HG03342 (cell line): Measurements from ENCODE around the gene GRIK3.
"Not testable (repeated sequence)": the region's sequence is repeated elsewhere in the genome, so short reads cannot be mapped to it uniquely, and the experiment has no call there.

ENCODE experiments used
- ATAC-seq: cut with Tn5 transposase; IDR thresholded peaks from one replicate; pipeline ENCODE4 v1.9.1; 2021; ENCODE audit warnings: mild to moderate bottlenecking, moderate library complexity; ENCODE audit not compliant: unreplicated experiment

GRIK3 gene

DNA sequence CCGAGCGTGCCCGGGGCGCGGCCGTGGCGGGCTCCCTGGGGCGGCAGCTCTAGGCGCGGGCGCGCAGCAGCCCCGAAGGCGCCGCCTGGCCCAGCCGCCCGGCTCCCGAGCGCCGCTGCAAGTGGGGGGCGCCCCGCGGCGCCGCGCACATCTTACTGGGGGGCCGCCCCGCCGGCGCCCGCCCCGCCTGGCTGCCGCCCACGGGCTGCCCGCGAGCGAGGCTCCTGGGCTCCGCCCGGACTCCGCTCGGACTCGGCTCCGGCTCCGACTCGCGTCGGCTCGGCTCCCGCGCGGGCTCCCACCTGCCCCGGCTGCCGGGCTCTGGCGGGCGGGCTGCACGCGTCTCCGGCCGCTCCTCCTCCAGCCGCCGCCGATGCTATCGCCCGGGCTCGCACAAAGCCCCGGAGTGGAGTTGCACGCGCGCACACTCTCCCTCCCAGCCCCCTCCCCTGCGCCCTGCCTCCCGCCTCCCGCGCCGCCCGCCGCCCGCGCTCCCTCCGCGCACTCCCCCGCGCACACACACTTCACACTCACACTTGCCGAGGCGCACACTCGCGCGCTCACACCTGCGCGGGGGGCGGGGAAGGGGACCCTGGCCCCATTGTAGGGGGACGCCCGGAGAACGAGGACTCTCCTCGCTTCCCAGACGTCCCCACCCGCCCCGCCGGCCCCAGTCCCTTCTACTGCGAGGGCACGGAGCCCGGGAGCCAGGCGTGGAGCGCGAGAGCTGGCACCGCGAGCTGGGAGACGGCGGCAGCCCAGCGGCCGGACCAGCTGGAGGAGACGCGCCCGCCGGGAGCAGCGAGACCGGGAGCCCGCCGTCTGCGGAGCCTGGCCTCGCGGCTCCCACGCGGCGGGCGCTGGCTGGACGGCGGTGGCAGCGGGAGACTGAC lies at the start of gene GRIK3:
Gene GRIK3, minus strand, starts transcription at position 395 of the 893 bp plus-strand sequence. CDS start 407 bp downstream, outside the sequence.
- no peak for ATAC-seq

DNA sequence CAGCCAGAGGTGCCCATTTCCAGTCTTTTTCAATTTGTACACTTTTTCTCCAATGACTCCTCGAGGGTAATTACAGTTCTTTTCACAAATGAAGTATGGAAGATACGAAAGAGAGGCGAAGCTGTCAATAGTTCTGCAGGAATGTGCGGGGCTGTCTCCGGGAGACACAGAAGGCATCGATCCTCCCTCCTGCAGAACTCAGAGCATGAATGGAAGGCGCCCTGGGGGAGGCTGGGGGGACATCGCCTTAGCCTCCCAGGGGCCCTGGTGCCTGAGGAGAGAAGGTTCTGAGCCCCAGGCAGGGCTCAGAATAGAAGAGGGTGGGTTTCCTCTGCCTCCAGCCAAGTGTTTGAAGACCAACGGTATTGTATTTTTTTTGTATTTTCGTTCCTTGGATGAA lies 49.7 kb upstream of the GRIK3 start:
- no peak for ATAC-seq

DNA sequence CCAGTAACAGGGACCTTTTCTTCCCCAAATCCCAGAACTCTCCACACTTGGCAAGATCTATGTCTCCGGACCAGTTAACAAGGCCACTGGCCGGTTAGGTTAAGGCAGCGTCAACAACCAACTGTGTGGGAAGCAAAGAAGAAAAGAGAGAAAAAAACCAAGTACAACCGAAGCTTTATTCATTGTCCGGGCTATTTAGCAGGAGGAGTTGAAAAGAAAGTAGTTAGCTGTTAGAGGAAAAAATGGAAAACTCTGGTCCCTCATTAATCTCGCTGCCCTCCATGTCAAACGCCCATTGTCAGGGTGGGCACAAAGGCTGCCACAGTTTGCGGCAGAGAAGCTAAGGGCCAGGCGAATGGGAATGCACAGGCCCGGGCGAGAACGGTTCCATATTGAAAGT lies 49.3 kb upstream of the GRIK3 start:
- no peak for ATAC-seq

- ATAC-seq, result not testable (repeated sequence)
Measured at GRCh38 chr1:37080296-37080986, 46.1 kb upstream of the GRIK3 start.

GRCh38 chr1:37078866-37079265 lies 44.6 kb upstream of the GRIK3 start:
- ATAC-seq, result no peak

- ATAC-seq, result no peak
Measured at GRCh38 chr1:37076168-37076567, 41.9 kb upstream of the GRIK3 start.

- ATAC-seq, result no peak
Measured at GRCh38 chr1:37073854-37074379, 39.6 kb upstream of the GRIK3 start.

- ATAC-seq, result no peak
Measured at GRCh38 chr1:37073152-37073853, 39.0 kb upstream of the GRIK3 start.

- ATAC-seq, result no peak
Measured at GRCh38 chr1:37071829-37072228, 37.5 kb upstream of the GRIK3 start.

GRCh38 chr1:37070126-37070525 lies 35.8 kb upstream of the GRIK3 start:
- ATAC-seq, result no peak

GRCh38 chr1:37069406-37069805 lies 35.1 kb upstream of the GRIK3 start:
- no peak for ATAC-seq

GRCh38 chr1:37068897-37069296 lies 34.6 kb upstream of the GRIK3 start:
- no peak for ATAC-seq

GRCh38 chr1:37068260-37068659 lies 33.9 kb upstream of the GRIK3 start:
- ATAC-seq, result no peak

DNA sequence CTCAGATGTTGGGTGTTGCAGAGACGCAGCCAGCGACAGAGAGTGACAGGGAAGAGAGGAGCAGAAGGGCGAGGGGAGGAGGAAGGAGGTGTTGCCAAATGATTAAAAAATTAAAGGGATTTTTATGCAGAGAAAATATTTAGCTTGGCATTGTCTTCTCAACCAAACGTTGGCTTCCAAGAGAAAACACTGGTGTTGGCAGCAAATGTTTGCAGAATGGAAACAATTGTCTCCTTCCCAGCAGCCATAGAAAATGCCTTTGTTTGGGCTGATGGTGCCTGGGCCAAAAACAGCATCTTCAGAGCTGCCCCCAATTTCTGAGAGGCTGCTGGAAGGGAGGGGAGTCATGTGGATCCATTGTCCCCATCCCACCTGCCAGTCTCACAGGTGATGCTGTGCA lies 29.7 kb upstream of the GRIK3 start:
- no peak for ATAC-seq

DNA sequence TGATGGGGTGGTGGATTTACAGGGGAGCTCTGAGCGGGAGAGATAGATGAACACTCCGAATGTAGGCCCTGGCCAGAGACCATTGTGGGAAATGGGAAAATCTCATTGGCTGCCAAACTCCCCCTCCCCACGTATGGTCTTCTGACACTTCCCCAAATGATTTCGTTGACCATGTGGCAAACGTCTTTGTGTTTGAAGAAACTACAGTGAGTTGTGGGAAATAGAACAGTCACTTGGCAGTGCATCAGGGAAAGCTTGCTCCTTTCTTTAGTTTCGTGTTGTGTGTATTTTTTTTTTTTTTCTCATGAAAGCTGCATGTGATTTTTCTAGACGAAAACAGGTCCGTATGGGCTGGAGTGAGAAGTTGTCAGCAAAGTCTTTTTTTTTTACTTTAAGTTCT lies 25.0 kb upstream of the GRIK3 start:
- no peak for ATAC-seq

- ATAC-seq, result no peak
Measured at GRCh38 chr1:37058424-37058988, 24.2 kb upstream of the GRIK3 start.

DNA sequence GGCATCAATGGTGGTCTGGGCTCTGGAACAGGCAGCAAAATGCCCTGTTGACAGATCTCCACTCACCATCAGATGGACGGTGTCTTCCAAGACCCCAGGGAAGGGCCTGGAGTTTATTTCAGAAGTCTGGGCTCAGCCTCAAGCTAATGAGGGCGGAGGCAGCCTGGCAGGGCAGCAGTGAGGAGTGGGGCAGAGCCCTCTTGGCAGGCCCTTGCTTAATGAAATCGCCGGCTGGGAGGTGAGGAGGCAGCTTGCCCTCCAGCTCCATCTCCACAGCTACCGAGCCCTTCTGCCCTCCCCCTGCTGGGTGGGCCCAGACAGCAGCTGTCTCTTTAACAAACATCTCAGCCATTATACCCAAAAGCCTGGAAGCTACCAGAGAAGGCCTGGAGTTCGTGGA lies 22.0 kb upstream of the GRIK3 start:
- ATAC-seq, result no peak

DNA sequence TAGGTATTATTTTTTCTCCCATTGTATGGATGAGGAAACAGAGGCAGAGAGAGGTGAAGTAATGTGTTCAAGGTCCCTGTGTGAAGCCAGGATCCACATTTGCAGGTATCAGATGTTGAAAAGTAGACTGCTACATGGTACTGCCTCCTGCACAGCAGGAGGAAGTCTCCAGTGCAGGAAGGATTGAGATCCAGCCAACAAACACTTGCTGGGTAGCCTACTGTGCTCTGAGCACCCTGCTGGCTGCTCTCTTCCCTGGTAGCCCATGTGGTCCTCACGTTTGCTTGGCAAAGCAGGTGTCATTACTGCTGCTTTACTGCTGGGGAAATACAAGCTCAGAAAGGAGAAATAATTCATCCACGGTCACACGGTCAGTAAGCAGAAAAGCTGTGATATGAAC lies 21.3 kb upstream of the GRIK3 start:
- ATAC-seq, result no peak

DNA sequence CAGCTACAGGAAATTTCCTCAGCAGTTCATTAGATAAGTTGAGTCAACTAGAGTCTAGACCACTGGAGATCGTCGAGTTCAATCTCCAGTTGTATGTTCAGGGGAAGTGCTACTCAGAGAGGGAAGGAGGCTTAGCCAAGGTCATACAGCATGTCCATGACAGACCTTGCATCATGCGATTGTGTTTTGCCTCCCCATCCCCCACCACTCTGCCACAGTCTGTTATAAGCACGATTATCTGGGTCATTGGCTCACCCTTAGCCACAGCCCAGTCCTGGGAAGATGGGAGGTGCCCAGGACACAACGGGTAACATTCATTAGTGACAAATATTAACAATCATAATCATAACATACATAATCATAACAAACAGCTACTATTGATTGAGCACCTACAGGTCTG lies 18.9 kb upstream of the GRIK3 start:
- ATAC-seq, result no peak

DNA sequence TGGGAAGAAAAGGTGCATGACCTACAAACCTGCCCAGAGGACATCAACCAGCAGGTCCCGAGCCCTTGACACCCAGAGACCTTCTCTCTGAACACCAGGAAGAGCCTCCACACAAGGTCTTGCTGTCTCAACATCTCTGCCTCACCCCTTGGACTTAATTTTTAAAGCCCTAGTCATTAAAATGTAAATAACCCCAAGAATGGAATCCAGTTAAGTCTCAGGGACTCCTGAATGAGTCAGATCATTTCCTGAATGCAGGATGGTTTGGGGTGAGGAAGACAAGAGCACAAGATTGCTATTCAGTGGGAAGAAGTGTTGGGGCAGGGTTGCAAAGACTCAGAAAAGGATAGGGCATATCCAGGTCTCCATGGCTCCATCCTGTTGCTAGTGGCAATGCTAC lies 17.8 kb upstream of the GRIK3 start:
- no peak for ATAC-seq

- ATAC-seq, result no peak
Measured at GRCh38 chr1:37051346-37051745, 17.0 kb upstream of the GRIK3 start.
